Activated CD8-positive, alpha-beta memory T cell treated with anti-CD3 and anti-CD28 coated beads, Interleukin-2, amount 10 ng/mL, durations not matched to agents 7 days and 5 days (primary cell): ENCODE measurements around the gene DTNBP1. TPM values are rescaled to one million over a fixed set of nuclear protein-coding genes. Genes with fewer than 3 reads are reported as not detected.
A peak's percentile ranks its signal among the peaks of the same experiment; 100 is the strongest.

Experiments
- ATAC-seq: fragments of 150-1000 bp; cut with Tn5 transposase; one replicate; pipeline ENCODE4 v1.10.0; 2021; ENCODE audit warnings: moderate library complexity
- CTCF ChIA-PET: fragments of 350-600 bp; sonication (Branson Sonifier 250); formaldehyde crosslinking; loops from one replicate; lab custom pipeline; 2021; ENCODE audit warnings: antibody characterized with exemption; lab: Charles Lee
- DNase-seq: peaks from one replicate; pipeline ENCODE4 v3.0.0-alpha.2; 2020
- H3K27ac Mint-ChIP-seq: one replicate; pipeline ENCODE4 v1.8.0; 2021; ENCODE audit warnings: mild to moderate bottlenecking, mixed read lengths
- H3K27me3 Mint-ChIP-seq: one replicate; pipeline ENCODE4 v1.8.0; 2021; ENCODE audit warnings: mixed read lengths
- H3K36me3 Mint-ChIP-seq: one replicate; pipeline ENCODE4 v1.8.0; 2021; ENCODE audit warnings: mild to moderate bottlenecking, mixed read lengths
- H3K4me1 Mint-ChIP-seq: one replicate; pipeline ENCODE4 v1.8.0; 2021; ENCODE audit warnings: mixed read lengths
- H3K4me3 Mint-ChIP-seq: one replicate; pipeline ENCODE4 v1.8.0; 2021; ENCODE audit warnings: mild to moderate bottlenecking, moderate library complexity, mixed read lengths
- H3K9me3 Mint-ChIP-seq: one replicate; pipeline ENCODE4 v1.8.0; 2022; ENCODE audit warnings: low read depth, mixed read lengths
- total RNA-seq, 2 experiments: library from RNA; stranded (reverse); gene quantifications; one replicate each; pipeline ENCODE4 v1.2.3, GENCODE V29; 2021

The DTNBP1 gene
- total RNA-seq, 2 experiments from 2014 or later: 15.3 to 18.5 TPM

DNA sequence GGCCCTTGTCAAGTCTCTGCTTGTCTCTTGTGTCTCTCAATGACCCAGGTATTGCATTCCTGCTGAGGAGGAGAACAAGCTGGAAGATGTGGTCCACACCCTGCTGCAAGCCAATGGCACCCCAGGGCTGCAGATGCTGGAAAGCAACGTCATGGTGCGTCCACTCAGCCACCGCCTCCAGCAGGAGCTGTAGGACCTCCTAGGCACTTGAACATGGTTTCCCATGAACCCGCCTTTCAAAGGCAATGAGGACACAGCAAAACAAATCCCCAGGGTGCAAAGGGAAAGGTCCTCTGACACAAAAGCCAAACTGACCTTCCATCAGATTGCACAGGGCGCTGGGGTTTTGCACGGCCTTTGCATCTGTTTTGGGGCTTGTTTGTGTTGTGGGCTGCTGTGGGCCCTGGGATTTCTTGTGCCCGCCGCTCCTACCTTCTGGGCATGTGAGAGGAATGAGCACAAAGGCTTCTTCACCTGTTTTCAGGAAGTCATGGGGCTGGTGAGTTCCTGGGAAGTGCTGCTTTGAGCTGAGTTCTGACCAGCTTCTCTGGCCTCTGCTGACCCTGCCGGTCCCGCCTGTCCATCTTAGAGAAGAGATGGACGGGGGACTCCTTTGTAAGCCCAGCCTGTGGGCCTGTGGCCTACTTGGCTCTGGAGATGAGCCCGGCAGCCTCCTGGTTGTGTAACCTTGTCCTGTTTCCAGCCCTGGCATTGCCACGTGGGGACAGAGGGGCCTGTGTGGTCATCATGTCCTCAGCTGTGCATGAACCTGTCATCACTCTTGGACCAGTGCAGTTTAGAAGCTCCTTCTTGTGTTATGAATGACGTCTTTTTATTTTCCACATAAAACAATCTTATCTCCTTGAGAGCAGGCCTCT, 151.3 kb downstream of the DTNBP1 start:
- Mint-ChIP-seq H3K27me3 (no peaks in the 10 kb centered on the region), H3K36me3 (peaks cover 12% of the 10 kb centered on the region), H3K27ac (no peak overlapping the region), H3K4me3 (no peak overlapping the region), H3K9me3 (no peaks in the 10 kb centered on the region), H3K4me1 (no peaks in the 10 kb centered on the region)
- CTCF ChIA-PET: no interaction called here
- ATAC-seq: no peak
- no peak for DNase-seq

- H3K27ac Mint-ChIP-seq: no peak overlapping the region
- ATAC-seq: no peak
- H3K4me3 Mint-ChIP-seq: no peak overlapping the region
- no peak for DNase-seq
- H3K9me3 Mint-ChIP-seq: no peaks in the 10 kb centered on the region
- H3K4me1 Mint-ChIP-seq: no peaks in the 10 kb centered on the region
- CTCF ChIA-PET: no interaction called here
- peaks cover 10% of the 10 kb centered on the region for H3K36me3 Mint-ChIP-seq
- no peaks in the 10 kb centered on the region for H3K27me3 Mint-ChIP-seq
Measured at GRCh38 chr6:15510536-15511247, 152.1 kb downstream of the DTNBP1 start.

GRCh38 chr6:15510121-15510520, 152.7 kb downstream of the DTNBP1 start:
- DNase-seq: no peak
- ATAC-seq: no peak
- peaks cover 10% of the 10 kb centered on the region for H3K36me3 Mint-ChIP-seq

GRCh38 chr6:15509335-15509933, 153.4 kb downstream of the DTNBP1 start:
- DNase-seq: no peak
- H3K27ac Mint-ChIP-seq: peak overlapping the region; percentile 15
- no peak overlapping the region for H3K4me3 Mint-ChIP-seq
- H3K27me3 Mint-ChIP-seq: no peaks in the 10 kb centered on the region
- CTCF ChIA-PET: no interaction called here
- no peak for ATAC-seq
- no peaks in the 10 kb centered on the region for H3K4me1 Mint-ChIP-seq
- peaks cover 11% of the 10 kb centered on the region for H3K36me3 Mint-ChIP-seq
- no peaks in the 10 kb centered on the region for H3K9me3 Mint-ChIP-seq

More at GRCh38 chr6:15510121-15510520, 152.7 kb downstream of the DTNBP1 start:
- Mint-ChIP-seq H3K27ac (no peak overlapping the region), H3K4me1 (no peaks in the 10 kb centered on the region), H3K9me3 (no peaks in the 10 kb centered on the region), H3K4me3 (no peak overlapping the region), H3K27me3 (no peaks in the 10 kb centered on the region)
- CTCF ChIA-PET: no interaction called here

GRCh38 chr6:15508931-15509330, 153.9 kb downstream of the DTNBP1 start:
- ATAC-seq: no peak
- no peaks in the 10 kb centered on the region for H3K4me1 Mint-ChIP-seq
- DNase-seq: no peak
- H3K4me3 Mint-ChIP-seq: no peak overlapping the region
- H3K27me3 Mint-ChIP-seq: no peaks in the 10 kb centered on the region
- H3K9me3 Mint-ChIP-seq: no peaks in the 10 kb centered on the region
- H3K27ac Mint-ChIP-seq: no peak overlapping the region
- CTCF ChIA-PET: no interaction called here
- H3K36me3 Mint-ChIP-seq: peaks cover 11% of the 10 kb centered on the region

DNA sequence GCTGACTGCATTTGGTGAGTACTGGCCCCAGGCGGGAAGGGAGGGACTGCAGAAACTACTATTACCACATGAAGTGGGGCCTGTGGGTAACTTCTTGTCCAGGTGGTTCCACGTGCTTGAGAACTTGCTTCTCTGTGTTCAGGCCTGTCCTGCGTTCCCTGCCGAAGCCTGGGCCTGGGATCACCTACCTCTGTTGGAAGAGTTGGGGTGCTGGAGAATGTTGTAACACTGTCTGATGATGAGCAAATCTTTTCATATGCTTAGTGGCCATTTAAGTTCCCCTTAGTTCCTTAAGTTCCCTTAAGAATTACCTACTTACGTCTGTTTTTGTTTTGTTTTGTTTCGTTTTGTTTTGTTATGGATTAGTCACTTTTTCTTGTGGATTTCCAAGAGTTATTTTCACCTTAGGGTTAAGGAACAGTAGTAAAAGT, 154.4 kb downstream of the DTNBP1 start:
- Mint-ChIP-seq H3K27ac (no peak overlapping the region), H3K4me1 (no peaks in the 10 kb centered on the region), H3K9me3 (no peaks in the 10 kb centered on the region), H3K27me3 (no peaks in the 10 kb centered on the region), H3K4me3 (no peak overlapping the region), H3K36me3 (peaks cover 9% of the 10 kb centered on the region)
- CTCF ChIA-PET: no interaction called here
- ATAC-seq: no peak
- DNase-seq: no peak

DNA sequence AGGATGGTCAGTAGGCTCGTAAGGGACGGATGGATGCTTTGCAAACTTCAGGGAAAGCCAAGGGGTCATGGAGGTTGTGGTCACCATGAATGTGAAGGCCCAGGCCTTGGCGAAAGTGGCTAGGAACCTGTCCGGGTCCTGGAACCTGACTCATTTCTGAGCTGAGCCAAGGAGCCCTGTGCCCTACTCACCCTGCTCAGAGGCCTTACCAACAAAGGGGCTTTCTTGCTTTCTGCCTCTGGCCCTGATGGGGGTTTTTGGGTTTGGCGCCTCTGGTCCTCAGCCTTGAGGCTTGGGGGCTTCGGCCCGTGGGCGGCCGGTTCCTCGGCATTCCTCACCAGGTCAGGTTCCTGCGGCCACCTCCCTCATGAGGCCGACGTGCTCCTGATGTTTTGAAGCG, 155.1 kb downstream of the DTNBP1 start:
- Mint-ChIP-seq H3K36me3 (peaks cover 9% of the 10 kb centered on the region), H3K27me3 (no peaks in the 10 kb centered on the region), H3K9me3 (no peaks in the 10 kb centered on the region), H3K4me1 (no peaks in the 10 kb centered on the region), H3K4me3 (no peak overlapping the region), H3K27ac (no peak overlapping the region)
- DNase-seq (no peak), ATAC-seq (no peak)
- CTCF ChIA-PET: no interaction called here

- H3K27ac Mint-ChIP-seq: peak overlapping the region; percentile 17
- peaks cover 6% of the 10 kb centered on the region for H3K36me3 Mint-ChIP-seq
- CTCF ChIA-PET: no interaction called here
- H3K27me3 Mint-ChIP-seq: no peaks in the 10 kb centered on the region
- H3K9me3 Mint-ChIP-seq: no peaks in the 10 kb centered on the region
- no peak overlapping the region for H3K4me3 Mint-ChIP-seq
- ATAC-seq: no peak
- DNase-seq: no peak
- H3K4me1 Mint-ChIP-seq: no peaks in the 10 kb centered on the region
Measured at GRCh38 chr6:15507221-15507620, 155.6 kb downstream of the DTNBP1 start.

DNA sequence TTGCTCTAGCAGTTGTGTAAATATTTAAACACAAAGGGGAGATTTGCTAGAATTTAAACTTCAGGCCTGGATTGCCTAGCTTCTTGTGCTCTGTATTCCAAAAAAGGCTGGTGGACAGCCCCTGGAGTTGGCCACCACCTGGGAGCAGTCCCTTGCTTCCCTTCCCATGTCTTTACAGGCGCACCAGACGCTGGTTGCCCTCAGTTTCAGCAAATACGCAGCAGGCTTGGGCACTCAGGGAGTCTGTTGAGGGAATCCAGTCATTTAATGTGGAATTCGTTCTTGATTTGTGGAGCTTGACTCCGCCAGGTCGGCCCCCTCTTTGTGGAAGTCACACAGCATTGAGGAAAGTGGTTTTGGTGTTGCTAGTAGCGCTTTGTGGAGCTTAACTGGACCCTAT, 156.8 kb downstream of the DTNBP1 start:
- no peak overlapping the region for H3K27ac Mint-ChIP-seq
- H3K4me1 Mint-ChIP-seq: no peaks in the 10 kb centered on the region
- H3K36me3 Mint-ChIP-seq: peaks cover 6% of the 10 kb centered on the region
- CTCF ChIA-PET: no interaction called here
- ATAC-seq (no peak), DNase-seq (no peak)
- H3K4me3 Mint-ChIP-seq: no peak overlapping the region
- H3K9me3 Mint-ChIP-seq: no peaks in the 10 kb centered on the region
- H3K27me3 Mint-ChIP-seq: no peaks in the 10 kb centered on the region

DNA sequence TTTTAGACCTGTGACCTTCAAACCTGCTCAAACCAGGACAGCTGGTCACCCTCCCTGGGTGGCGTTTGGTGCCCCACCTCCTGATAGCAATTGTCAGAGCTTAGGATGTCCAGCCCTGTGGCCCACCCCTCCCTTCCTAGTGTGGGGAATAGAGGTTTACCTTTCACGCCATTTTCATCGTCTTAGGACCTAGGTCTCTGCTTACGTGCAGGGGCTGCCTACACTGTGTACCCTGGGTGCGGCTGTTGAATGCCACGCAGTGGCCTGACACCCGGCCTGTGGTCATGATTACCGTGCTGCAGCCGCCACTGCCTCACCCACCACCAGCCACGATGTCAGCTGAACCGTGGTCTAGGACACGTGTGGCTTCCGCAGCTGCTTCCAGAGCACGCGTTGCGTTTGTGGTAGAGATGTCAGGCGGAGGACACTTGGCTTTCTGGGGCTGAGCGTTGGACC, 157.3 kb downstream of the DTNBP1 start:
- H3K27me3 Mint-ChIP-seq: no peaks in the 10 kb centered on the region
- H3K4me1 Mint-ChIP-seq: no peaks in the 10 kb centered on the region
- DNase-seq (no peak), ATAC-seq (no peak)
- no peak overlapping the region for H3K4me3 Mint-ChIP-seq
- peaks cover 6% of the 10 kb centered on the region for H3K36me3 Mint-ChIP-seq
- H3K9me3 Mint-ChIP-seq: no peaks in the 10 kb centered on the region
- H3K27ac Mint-ChIP-seq: no peak overlapping the region
- CTCF ChIA-PET: interaction anchor here (0.8 kb wide), 1 partner anchor 9 kb away, joined by 4 read pairs; no protein-coding TSS in a partner anchor

GRCh38 chr6:15504581-15505350, 158.1 kb downstream of the DTNBP1 start:
- no peak overlapping the region for H3K27ac Mint-ChIP-seq
- no peak overlapping the region for H3K4me3 Mint-ChIP-seq
- no peaks in the 10 kb centered on the region for H3K27me3 Mint-ChIP-seq
- DNase-seq: no peak
- H3K36me3 Mint-ChIP-seq: peaks cover 6% of the 10 kb centered on the region
- no peaks in the 10 kb centered on the region for H3K4me1 Mint-ChIP-seq
- H3K9me3 Mint-ChIP-seq: no peaks in the 10 kb centered on the region
- no peak for ATAC-seq
- CTCF ChIA-PET: interaction anchor here (0.8 kb wide), 1 partner anchor 10 kb away, joined by 4 read pairs; no protein-coding TSS in a partner anchor

GRCh38 chr6:15504040-15504495, 158.8 kb downstream of the DTNBP1 start:
- DNase-seq (no peak), ATAC-seq (no peak)
- H3K9me3 Mint-ChIP-seq: no peaks in the 10 kb centered on the region
- H3K27ac Mint-ChIP-seq: no peak overlapping the region
- peaks cover 6% of the 10 kb centered on the region for H3K36me3 Mint-ChIP-seq
- no peak overlapping the region for H3K4me3 Mint-ChIP-seq
- no peaks in the 10 kb centered on the region for H3K4me1 Mint-ChIP-seq
- CTCF ChIA-PET: interaction anchor here (1.0 kb wide), 1 partner anchor 119 kb away, joined by 3 read pairs; no protein-coding TSS in a partner anchor
- no peaks in the 10 kb centered on the region for H3K27me3 Mint-ChIP-seq

DNA sequence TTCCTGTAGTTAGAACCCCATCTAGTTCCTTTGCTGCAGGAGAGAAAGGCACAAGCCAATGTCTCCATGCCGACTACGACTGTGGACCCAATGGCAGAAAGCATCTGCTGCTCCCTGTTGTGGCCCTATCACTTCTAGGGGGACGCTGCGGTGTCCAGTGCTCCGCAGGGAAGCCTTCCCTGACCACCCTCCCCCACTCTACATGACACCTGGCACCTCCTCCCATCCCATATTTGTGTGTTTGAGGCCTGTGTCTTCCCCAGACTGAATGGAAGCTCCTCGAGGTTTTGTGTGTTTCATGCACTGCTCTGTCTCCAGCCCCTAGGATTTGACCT, 159.5 kb downstream of the DTNBP1 start:
- CTCF ChIA-PET: interaction anchor here (1.0 kb wide), 1 partner anchor 120 kb away, joined by 3 read pairs; no protein-coding TSS in a partner anchor
- DNase-seq (no peak), ATAC-seq (no peak)
- Mint-ChIP-seq H3K4me1 (no peaks in the 10 kb centered on the region), H3K27me3 (no peaks in the 10 kb centered on the region), H3K9me3 (no peaks in the 10 kb centered on the region), H3K36me3 (peaks cover 6% of the 10 kb centered on the region), H3K4me3 (no peak overlapping the region), H3K27ac (no peak overlapping the region)
